Ovary (tissue), 9 donors: ENCODE data around the gene CCDC28A. TPM values are rescaled to one million over a fixed set of nuclear protein-coding genes. Genes with fewer than 3 reads are reported as not detected.

Source experiments
- DNase-seq, 5 donors: peaks; one replicate each; pipeline ENCODE4 v3.0.0-alpha.2; 2019 to 2020
- H3K27ac ChIP-seq, 2 donors: fragments of 200-600 bp; one replicate each; pipeline versions ENCODE4 v1.5.1 to v1.8.0; 2019 to 2022
- H3K27me3 ChIP-seq: fragments of 200-600 bp; one replicate; pipeline ENCODE4 v1.8.0; 2022
- H3K36me3 ChIP-seq: fragments of 200-600 bp; sonication (generic); one replicate; pipeline ENCODE4 v1.5.1; 2019
- H3K4me1 ChIP-seq: one replicate; pipeline ENCODE4 v1.8.1; 2013; ENCODE audit warnings: mild to moderate bottlenecking, moderate library complexity; ENCODE audit not compliant: insufficient read depth
- H3K4me3 ChIP-seq: fragments of 200-600 bp; sonication (generic); one replicate; pipeline ENCODE4 v1.5.1; 2017
- H3K9me3 ChIP-seq, 2 donors: fragments of 200-600 bp in 1 of 2; sonication (generic) in 1 of 2; one replicate each; pipeline versions ENCODE4 v1.5.1 to v1.8.1; 2013 to 2019; ENCODE audit warnings: mild to moderate bottlenecking in 1 of 2, moderate library complexity in 1 of 2
- EP300 ChIP-seq: sonication (generic); formaldehyde crosslinking; IDR thresholded peaks from one replicate; pipeline ENCODE4 v1.6.1; 2017; ENCODE audit warnings: antibody characterized with exemption
- POLR2A ChIP-seq: fragments of 450-650 bp; IDR thresholded peaks from one replicate; pipeline ENCODE4 v1.6.1; 2017; ENCODE audit warnings: antibody characterized with exemption, mild to moderate bottlenecking, moderate library complexity
- WGBS, 3 donors: extraction: QIAGEN DNeasy Blood & Tissue Kit in 1 of 3; methylation state at CpG; one replicate each; pipeline versions ENCODE4 v1.1.5 to v1.1.7; 2013 to 2017; 5-methylcytosine and 5-hydroxymethylcytosine counted together
- intact Hi-C, 4 donors: fragments of 100-400 bp; cut with DNase I; formaldehyde crosslinking; loops; one replicate each; pipeline versions ENCODE4 v1.11.0 to v1.15.1; 2022 to 2023
- polyA plus RNA-seq, 2 donors: library from polyadenylated mRNA; stranded (reverse); fragments of 200-250 nt in 1 of 2; fragments of 350-450 nt in 1 of 2; fragmentation: Illumina TruSeq in 1 of 2; extraction: RNeasy Lipid Tissue Mini Kit (QIAGEN cat#74804) in 1 of 2; gene quantifications; one replicate each; pipeline ENCODE4 v1.2.3, GENCODE V29; 2013 to 2014
- total RNA-seq, 7 donors: library from RNA; depleted of rRNA in 2 of 7; stranded (reverse); fragments of >200 nt in 2 of 7; fragmentation: NEBNext Ultra II Directional in 3 of 7; extraction: Animal tissue kit (Norgen Biotek cat#: 25700) in 3 of 7; gene quantifications; one replicate each; pipeline versions ENCODE4 v1.1.0 to v1.2.4, GENCODE V29; 2016 to 2023
- TF ChIP-seq, protein P1 (sequence below), 3 donors: fragments of 450-650 bp in 2 of 3; fragments of 200-600 bp in 1 of 3; IDR thresholded peaks; one replicate each; pipeline versions ENCODE4 v1.5.1 to v1.8.0; 2016 to 2022; ENCODE audit warnings: antibody characterized with exemption in 3 of 3, mild to moderate bottlenecking in 1 of 3
- donor health status: DM: no; HTN: no; CAD: no; lungs with moderate emphysema.
- donor health status: DM: no; HTN: no; CAD: no.
- donor health status: Bipolar disorder and iron deficiency.
- donor health status: DM: yes; HTN: yes; CAD: no.
- donor health status: DM: no; HTN: no; CAD: no.
- donor health status: DM: yes; HTN: yes; CAD: no.

The CCDC28A gene
- total and polyA plus RNA-seq, 9 donors: 6.4 to 26.8 (median 14.0) TPM

DNA sequence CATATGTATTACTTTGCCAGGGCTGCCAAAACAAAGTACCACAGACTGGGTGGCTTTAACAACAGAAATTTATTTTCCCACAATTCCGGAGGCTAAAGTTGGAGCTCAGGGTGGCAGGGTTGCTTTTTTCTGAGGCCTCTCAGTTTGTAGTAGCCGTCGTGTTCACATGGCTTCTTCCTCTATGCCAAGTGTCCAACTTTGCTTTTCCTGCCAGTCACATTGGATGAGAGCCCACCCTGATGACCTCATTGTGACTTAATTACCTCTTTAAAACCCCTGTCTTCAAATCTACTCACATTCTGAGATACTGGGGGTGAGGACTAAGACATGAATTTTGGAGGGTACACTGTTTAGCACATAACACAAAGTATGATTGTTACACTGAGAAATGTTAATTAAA lies 12.4 kb downstream of the CCDC28A start:
- Histone ChIP-seq H3K27me3 (no peaks in the 10 kb centered on the region), H3K9me3 (no peaks in the 10 kb centered on the region), H3K27ac (no peak overlapping the region), H3K4me3 (no peak overlapping the region), H3K36me3 (no peaks in the 10 kb centered on the region), H3K4me1 (no peaks in the 10 kb centered on the region)
- TF ChIP-seq, protein P1, sequence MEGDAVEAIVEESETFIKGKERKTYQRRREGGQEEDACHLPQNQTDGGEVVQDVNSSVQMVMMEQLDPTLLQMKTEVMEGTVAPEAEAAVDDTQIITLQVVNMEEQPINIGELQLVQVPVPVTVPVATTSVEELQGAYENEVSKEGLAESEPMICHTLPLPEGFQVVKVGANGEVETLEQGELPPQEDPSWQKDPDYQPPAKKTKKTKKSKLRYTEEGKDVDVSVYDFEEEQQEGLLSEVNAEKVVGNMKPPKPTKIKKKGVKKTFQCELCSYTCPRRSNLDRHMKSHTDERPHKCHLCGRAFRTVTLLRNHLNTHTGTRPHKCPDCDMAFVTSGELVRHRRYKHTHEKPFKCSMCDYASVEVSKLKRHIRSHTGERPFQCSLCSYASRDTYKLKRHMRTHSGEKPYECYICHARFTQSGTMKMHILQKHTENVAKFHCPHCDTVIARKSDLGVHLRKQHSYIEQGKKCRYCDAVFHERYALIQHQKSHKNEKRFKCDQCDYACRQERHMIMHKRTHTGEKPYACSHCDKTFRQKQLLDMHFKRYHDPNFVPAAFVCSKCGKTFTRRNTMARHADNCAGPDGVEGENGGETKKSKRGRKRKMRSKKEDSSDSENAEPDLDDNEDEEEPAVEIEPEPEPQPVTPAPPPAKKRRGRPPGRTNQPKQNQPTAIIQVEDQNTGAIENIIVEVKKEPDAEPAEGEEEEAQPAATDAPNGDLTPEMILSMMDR (IDR thresholded peaks at IDR 0.05): no peak
- TF ChIP-seq EP300 (no peak), POLR2A (no peak)
- WGBS, 3 donors: 89 to 96% (median 89%) methylated on average over 3 of the region's 3 CpGs
- intact Hi-C loops: no loop called here
- DNase-seq: no peak

DNA sequence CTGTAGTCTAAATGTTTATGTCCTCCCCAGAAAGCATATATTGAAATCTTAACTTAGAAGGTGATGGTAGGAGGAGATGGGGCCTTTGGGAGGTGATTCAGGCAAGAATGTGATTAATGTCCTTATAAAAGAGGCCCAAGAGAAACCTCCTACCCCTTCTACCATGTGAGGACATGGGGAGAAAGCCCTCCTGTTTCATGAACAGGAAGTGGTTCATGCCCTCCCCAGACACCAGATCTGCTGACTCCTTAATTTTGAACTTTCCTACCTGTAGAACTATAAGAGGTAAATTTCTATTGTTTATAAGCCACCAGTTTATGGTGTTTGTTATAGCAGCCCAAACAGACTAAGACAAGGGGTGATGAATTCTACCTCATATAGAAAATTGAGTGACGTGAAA lies 13.6 kb downstream of the CCDC28A start:
- no peak for TF ChIP-seq POLR2A
- TF ChIP-seq, protein P1 (IDR thresholded peaks at IDR 0.05): no peak
- TF ChIP-seq EP300: no peak
- no peaks in the 10 kb centered on the region for H3K36me3 ChIP-seq

DNA sequence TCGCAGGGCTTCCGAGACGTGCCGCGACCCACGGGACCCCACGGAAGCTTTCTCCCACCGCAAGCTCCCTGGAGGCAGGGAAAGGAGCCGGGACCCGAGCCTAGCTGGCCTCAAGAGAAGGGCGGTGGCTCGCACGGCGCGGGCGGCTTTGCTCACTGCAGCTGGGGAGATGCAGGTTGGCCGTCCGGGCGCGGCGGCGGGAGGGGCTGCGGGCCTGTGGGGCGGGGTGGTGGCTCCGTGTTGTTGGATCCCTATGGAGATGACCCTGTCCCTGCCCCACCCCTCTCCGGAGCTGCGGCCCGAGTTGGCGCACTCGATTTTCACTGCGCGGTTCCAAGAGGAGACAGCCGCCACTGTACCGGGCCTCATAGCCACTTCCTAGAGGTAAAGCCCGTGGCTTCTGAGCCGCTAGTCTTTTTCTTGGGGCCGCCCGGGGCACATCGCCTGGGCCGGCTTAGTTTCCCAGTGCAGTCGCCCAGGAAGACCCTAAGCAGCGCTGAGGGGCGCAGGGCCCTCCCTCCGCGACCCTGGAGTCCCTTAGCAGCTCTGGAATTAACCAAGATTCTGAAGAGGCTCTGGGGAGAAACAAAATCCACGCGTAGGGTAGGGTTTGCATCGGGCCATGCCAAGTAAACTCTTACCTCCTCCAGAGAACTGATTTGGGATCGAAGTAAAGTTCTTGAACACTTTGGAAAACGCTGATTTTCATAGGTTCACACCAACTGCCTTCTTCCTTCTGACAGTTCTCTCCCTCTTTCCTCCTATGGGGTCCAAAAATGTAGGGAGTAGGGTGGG lies 22.4 kb downstream of the CCDC28A start, which contains the start of gene ECT2L:
ECT2L (plus strand) TSS at position 279 of the 795 bp plus-strand sequence. CDS start 17,188 bp downstream, outside the sequence.
- WGBS, 3 donors: 7 to 14% (median 12%) methylated on average over 48 to 50 of the region's 50 CpGs
- no peaks in the 10 kb centered on the region for H3K36me3 ChIP-seq
- H3K27me3 ChIP-seq: no peaks in the 10 kb centered on the region
- peak; percentile 61 to 81 (median 65) for DNase-seq
- peak within 1 kb of the TSS; percentile 33 for H3K4me3 ChIP-seq
- H3K9me3 ChIP-seq: no peaks in the 10 kb centered on the region
- H3K27ac ChIP-seq: no peak within 1 kb of the TSS
- peaks cover 8% of the 10 kb centered on the region for H3K4me1 ChIP-seq
- intact Hi-C loops: no loop called here
- no peak for TF ChIP-seq POLR2A
- TF ChIP-seq, protein P1 (IDR thresholded peaks at IDR 0.05): no peak
- no peak for TF ChIP-seq EP300

More for the DNA sequence above, 13.6 kb downstream of the CCDC28A start:
- intact Hi-C loops: no loop called here
- 95 to 100% (median 96%) methylated on average over 1 of the region's 1 CpG for WGBS, 3 donors
- H3K4me1 ChIP-seq: no peaks in the 10 kb centered on the region
- DNase-seq: no peak
- no peak overlapping the region for H3K4me3 ChIP-seq
- no peaks in the 10 kb centered on the region for H3K9me3 ChIP-seq
- H3K27ac ChIP-seq: no peak overlapping the region
- H3K27me3 ChIP-seq: no peaks in the 10 kb centered on the region

DNA sequence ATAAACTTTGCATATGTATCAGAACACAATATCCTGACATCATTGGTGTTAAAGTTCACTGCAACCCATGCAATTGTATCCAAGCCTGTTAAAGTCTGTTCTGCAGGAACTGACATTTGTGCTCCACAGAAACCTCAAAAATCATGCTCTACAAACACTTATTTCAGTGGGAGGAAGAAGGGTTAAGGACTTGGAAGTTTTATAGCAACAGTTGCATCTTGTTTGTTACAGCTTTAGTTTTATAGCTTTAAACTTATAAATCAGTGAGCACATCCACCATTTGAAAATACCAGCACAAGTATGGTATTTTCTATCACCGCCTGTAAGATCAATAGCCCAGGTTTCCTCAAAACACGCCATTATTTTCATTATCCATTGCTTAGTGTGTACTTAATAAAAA lies 23.2 kb downstream of the CCDC28A start:
- no peak overlapping the region for H3K27ac ChIP-seq
- WGBS, 3 donors: 87 to 92% (median 91%) methylated on average over 2 of the region's 2 CpGs
- no peaks in the 10 kb centered on the region for H3K27me3 ChIP-seq
- TF ChIP-seq EP300 (no peak), POLR2A (no peak)
- TF ChIP-seq, protein P1 (IDR thresholded peaks at IDR 0.05): no peak
- no peaks in the 10 kb centered on the region for H3K36me3 ChIP-seq
- no peaks in the 10 kb centered on the region for H3K9me3 ChIP-seq
- H3K4me1 ChIP-seq: peaks cover 8% of the 10 kb centered on the region
- no peak overlapping the region for H3K4me3 ChIP-seq
- intact Hi-C loops: no loop called here
- DNase-seq: no peak
